Choroid plexus epithelial cell (primary cell): ENCODE data around the gene LRP1-AS.
"Not testable (repeated sequence)": the region's sequence is repeated elsewhere in the genome, so short reads cannot be mapped to it uniquely, and the experiment has no call there.

Experiments
- DNase-seq: peaks from one replicate; pipeline ENCODE4 v3.0.0-alpha.2; 2010; ENCODE audit warnings: low read depth
- H3K4me3 ChIP-seq: 2 replicates; pipeline ENCODE4 v1.5.1; 2011; ENCODE audit warnings: low read depth, mild to moderate bottlenecking, control low read depth, low read length, moderate library complexity
- TF ChIP-seq, protein P1 (sequence below): conservative IDR thresholded peaks from 2 replicates; pipeline ENCODE4 v1.5.1; 2011; ENCODE audit warnings: low read depth, mild to moderate bottlenecking, control low read depth, inconsistent platforms, low read length, moderate library complexity

The LRP1-AS gene

DNA sequence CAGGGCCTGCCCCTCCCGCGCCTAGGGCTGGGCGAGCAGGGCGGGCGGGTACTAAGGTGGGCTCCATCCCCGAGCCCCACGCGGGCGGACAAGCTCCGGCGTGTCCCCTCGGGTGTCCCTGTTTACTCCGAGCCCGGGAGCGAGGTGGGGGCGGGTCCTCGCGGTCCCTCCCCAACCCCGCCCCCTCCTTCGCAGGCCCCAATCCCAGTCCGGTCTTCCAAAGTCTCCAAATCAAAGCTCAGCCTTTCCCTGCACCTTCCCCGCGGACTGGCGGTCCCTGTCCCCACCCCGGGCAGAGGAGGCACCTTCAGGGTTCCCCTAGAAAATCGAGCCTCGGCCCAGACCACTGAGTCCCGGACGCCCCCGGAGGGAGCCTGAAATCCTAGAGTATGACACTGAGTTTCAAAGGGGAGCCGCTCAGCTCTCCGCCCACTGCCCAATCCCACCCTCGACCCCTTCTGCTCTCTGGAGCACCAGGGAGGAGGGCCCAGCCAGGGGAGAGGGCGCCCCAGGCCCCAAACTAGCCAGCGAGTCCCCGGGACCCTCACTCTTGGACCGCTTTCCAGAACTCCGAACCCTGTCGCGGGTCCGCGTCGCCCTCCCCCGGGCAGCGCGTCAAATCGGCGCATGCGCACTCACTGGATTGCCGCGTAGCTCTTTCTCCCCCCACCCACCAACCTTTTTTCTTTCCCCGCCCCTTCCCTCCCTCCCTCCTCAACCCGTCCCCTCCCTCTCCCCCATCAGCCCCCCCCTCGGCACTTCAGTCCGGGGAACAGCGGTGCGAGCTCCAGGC is 19.5 kb downstream of the LRP1-AS start, which contains the start of gene LRP1:
Gene LRP1 (plus strand): TSS at position 758 of the 793 bp plus-strand sequence. CDS start 482 bp downstream, outside the sequence.
- TF ChIP-seq, protein P1, sequence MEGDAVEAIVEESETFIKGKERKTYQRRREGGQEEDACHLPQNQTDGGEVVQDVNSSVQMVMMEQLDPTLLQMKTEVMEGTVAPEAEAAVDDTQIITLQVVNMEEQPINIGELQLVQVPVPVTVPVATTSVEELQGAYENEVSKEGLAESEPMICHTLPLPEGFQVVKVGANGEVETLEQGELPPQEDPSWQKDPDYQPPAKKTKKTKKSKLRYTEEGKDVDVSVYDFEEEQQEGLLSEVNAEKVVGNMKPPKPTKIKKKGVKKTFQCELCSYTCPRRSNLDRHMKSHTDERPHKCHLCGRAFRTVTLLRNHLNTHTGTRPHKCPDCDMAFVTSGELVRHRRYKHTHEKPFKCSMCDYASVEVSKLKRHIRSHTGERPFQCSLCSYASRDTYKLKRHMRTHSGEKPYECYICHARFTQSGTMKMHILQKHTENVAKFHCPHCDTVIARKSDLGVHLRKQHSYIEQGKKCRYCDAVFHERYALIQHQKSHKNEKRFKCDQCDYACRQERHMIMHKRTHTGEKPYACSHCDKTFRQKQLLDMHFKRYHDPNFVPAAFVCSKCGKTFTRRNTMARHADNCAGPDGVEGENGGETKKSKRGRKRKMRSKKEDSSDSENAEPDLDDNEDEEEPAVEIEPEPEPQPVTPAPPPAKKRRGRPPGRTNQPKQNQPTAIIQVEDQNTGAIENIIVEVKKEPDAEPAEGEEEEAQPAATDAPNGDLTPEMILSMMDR, result no peak
- peak within 1 kb of the TSS; percentile 85 for H3K4me3 ChIP-seq
- DNase-seq, result peak; percentile 86

DNA sequence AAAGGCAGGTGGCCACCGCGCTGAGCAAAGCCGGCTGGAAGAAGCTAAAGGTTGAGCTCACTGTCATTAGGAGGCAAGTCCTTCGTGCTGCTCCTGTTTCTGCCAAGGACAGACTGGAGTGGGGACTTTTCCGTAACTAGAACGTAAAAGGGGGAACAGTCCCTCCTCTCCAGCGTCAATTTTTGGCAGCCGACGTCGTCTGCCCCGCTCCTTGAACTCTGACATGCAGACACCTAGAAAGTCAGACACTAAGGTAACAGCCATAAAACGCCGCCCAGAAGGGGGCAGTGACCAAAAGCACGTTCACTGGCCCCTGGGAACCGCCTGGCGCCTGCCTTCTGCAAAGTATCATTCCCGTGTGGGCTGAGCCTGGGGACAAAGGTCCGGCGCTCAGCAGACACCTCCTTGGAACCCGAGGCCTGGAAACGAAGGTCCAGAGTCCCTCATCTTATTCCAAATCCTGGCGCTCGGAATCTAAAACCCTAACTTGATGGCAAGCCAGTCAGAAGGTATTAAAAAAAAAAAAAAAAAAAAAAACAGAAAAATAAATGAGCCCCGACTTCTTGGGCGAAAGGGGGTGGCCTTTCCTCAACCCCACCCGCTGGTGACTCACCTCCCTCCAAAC is 20.2 kb downstream of the LRP1-AS start:
- H3K4me3 ChIP-seq, result peak overlapping the region; percentile 85
- DNase-seq, result no peak
- TF ChIP-seq, protein P1, result peak; percentile 40

DNA sequence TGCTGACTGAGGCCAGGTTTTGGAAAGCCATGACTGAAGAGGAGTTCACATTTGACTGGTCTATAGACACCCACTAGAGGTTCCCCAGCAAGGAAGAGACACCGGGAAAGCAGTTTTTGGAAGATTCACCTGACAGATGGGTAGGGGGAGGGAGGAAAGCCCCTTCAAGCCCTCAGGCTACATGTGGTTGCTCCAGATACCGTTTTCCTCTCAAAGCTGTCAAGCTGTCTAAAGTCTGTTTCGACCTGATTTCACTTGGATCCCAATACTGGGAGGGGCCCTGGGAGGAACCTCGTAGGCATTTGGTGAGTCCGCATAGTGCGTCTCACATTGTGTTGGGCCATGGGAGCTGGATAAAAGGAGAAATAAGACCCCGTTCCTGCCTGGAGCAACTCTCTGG is 20.9 kb downstream of the LRP1-AS start:
- H3K4me3 ChIP-seq, result no peak overlapping the region
- DNase-seq, result no peak
- TF ChIP-seq, protein P1, result no peak

DNA sequence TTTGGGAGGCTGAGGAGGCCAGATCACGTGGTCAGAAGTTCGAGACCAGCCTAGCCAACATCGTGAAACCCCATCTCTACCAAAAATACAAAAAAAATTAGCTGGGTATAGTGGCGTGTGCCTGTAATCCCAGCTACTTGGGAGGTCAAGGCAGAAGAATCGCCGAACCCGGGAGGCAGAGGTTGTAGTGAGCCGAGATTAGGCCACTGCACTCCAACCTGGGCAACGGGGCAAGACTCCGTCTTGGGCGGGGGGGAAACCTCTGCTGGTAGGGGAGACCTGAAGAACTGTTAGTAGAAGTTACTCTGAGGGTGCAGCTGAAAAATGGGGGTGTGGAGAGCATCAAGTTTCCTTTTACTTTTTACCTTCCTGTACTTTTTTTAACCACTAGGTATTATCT is 21.4 kb downstream of the LRP1-AS start:
- no peak for DNase-seq
- H3K4me3 ChIP-seq, result no peak overlapping the region
- TF ChIP-seq, protein P1, result no peak

DNA sequence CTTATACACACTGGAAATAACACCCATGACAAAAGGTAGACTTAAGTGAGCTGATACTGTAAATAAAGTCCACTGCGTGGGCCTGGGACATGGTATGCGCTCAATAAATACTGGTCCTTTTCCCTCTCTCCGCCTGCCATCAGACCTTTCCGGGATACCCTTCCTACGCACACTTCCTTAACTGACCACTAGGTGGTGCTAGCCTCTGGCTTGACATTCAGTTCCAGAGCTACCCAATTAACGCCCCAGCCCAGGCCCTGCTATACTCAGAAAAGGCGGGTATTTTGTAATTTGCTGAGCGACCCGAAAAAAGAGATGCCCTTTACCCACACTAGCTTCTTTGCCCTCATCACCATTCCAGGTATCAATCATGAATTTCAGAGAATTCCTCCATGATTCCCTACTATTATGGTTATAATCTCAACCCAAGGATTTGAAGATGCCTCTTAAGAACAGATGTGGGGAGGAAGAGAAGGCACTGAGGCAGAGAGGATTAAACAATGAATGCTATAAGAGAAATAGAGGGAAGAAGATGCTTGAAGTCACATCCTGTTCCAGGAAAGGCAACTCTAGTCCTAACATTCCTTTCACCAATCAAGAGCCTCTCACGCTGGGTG is 23.1 kb downstream of the LRP1-AS start:
- peak; percentile 81 for DNase-seq
- TF ChIP-seq, protein P1, result peak; percentile 90
- H3K4me3 ChIP-seq, result no peak overlapping the region

DNA sequence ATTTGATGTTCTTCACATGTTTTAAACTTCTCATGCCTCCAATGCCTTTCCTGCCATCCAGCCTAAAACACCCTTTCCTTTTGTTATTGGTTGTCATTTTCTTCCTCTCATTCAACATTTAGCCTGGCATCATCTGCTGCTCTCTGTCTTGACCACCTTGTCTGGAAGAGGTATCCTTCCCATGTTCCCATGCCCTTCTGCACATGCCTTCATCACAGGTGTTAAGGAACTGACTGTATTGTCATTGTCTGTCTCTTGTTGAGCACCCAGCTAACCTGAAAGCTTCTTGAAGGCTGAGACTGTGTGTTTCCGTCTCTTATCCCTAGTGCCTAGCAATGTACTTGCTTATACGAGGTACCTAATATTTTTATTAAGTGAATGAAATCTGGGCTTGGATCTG is 23.6 kb downstream of the LRP1-AS start:
- TF ChIP-seq, protein P1, result no peak
- no peak for DNase-seq
- no peak overlapping the region for H3K4me3 ChIP-seq

DNA sequence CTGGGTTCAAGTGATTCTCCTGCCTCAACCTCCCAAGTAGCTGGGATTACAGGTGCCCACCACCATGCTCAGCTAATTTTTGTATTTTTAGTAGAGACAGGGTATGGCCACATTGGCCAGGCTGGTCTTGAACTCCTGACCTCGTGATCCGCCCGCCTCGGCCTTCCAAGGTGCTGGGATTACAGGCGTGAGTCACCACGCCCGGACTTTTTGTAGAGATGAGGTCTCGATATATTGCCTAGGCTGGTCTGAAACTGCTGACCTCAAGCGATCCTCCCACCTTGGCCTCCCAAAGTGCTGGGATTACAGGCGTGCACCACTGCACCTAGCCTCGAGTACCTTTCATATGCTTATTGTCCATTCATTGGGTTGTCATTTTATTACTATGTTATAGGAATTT is 26.7 kb downstream of the LRP1-AS start:
- DNase-seq, H3K4me3 ChIP-seq: not testable (repeated sequence)
